Stimulated activated CD8-positive, alpha-beta memory T cell treated with anti-CD3 and anti-CD28 coated beads, Interleukin-15, amount 100 ng/mL, for 4 hours (primary cell): ENCODE measurements around the gene CSTPP1.
"Not testable (repeated sequence)": the region's sequence is repeated elsewhere in the genome, so short reads cannot be mapped to it uniquely, and the experiment has no call there.

Experiments
- DNase-seq, 2 donors: peaks; one replicate each; pipeline ENCODE4 v3.0.0-alpha.2; 2020; ENCODE audit warnings: low read depth in 2 of 2

CSTPP1 gene

GRCh38 chr11:46912526-46913150, 23.9 kb upstream of the CSTPP1 start:
- no peak for DNase-seq

DNA sequence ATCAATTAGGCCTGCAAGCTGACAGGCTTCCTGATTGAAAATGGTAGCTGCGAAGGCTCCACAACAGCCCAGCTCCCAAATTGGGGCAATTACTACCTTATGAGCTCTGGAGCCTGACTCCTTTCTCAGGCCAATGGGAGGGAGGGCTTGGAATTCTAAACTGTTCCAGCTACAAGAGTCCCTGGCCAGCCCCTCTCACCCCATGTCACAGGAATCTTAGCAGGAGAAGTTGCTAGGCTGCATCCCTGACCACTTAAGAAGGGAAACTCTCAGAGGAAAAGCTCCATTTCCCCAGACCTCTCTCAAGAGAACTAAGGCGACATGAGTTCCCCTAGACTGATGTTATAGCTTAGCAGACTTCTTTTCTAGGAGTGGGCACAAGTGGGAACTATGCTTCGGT, 23.1 kb upstream of the CSTPP1 start:
- no peak for DNase-seq

- no peak for DNase-seq
Observed at GRCh38 chr11:46914363-46914762, 22.2 kb upstream of the CSTPP1 start.

DNA sequence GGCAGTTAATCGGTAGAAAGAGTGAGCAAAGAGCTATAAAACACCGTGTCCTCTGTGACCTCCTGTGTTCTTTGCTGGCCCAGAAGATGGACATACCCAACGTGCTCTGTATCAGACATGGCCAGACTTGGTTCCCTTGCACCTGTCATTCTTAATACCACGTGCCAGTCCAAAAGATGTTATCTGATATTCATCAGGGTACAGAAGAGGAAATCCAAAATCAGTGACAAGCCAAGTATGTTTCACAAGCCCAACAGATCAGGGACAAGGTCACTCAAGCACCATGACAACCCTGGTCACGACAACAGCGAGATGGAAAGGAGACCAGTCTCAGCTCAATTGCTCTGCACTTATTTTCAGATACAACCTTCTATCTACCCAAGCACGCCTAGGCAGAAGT, 21.7 kb upstream of the CSTPP1 start:
- DNase-seq = no peak

DNA sequence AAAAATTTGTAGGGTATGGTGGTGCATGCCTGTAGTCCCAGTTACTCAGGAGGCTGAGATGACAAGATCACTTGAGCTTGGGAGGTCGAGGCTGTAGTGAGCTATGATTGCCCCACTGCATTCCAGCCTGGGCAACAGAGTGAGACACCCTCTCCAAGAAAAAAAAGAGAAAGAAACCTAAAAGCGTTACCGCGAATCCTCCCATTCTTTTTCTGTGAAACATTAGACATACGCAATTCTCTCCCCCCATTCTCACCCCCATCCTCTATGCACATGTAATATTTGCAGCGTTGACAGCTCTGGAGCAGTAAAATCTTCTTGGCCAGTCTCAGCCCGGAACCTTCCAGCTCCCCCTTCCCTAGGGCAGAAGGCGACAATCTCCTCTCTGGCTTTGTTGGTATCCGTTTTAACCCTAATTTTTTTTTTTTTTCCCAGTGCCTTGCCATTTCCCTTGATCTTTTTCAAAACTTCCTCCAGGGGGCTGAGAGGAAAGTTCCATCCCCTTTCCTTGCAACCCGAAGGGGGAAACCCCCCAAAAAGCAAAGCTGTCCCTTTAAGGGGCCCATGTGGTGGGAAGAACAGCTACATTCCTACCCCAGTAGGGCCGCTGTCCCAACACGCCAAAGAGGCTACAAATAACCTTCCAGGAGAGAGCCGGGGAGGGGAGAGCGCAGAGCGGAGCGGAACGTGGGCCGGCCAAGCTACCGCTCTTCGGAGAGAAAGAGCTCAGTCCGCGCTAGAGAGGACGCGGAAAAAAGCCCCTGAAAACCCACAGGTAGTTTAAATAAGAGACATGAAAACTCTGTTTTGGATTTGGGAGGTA, 20.1 kb upstream of the CSTPP1 start:
- DNase-seq = no peak

GRCh38 chr11:46917109-46917761, 19.3 kb upstream of the CSTPP1 start:
- no peak for DNase-seq

- no peak for DNase-seq
Observed at GRCh38 chr11:46917762-46918082, 18.8 kb upstream of the CSTPP1 start.

GRCh38 chr11:46918083-46918787, 18.3 kb upstream of the CSTPP1 start, which contains the start of gene LRP4:
TSS of gene LRP4 (minus strand) at chr11:46918550. CDS start at chr11:46918379, 171 bp downstream.
- DNase-seq = no peak

- no peak for DNase-seq
Observed at GRCh38 chr11:46918788-46919513, 17.6 kb upstream of the CSTPP1 start.

DNA sequence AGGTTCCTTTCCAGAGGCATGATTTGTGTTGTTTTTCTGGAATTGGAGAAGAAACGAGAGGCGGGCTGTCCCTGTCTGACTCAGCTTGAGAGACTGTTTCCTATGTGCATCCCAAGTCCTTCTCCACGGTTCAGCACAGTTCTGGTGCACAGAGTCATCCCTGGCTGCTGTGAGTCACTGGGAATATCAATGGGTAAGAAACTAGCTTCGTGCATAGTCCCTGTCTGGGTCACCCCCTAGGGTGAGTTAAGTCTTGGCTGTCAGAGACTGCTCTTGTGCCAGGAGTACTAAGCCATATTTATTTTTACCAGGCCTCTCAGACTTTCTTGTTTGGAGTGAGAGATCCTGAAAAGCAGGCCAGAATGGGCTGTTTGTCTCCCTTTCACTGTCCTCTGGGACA, 15.8 kb upstream of the CSTPP1 start:
- no peak for DNase-seq

DNA sequence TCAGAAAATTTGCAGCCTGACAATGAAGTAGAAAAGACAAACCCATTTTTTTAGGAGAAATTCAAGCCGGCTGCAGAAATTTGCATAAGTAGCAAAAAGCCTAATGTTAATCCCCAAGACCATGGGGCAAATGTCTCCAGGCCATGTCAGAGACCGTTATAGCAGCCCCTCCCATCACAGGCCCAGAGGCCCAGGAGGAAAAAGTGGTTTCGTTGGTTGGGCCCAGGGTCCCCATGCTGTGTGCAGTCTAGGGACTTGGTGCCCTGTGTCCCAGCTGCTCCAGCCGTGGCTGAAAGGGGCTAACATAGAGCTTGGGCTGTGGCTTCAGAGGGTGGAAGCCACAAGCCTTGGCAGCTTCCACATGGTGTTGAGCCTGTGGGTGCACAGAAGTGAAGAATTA, 8.6 kb upstream of the CSTPP1 start:
- DNase-seq = not testable (repeated sequence)

GRCh38 chr11:46928701-46929100, 7.9 kb upstream of the CSTPP1 start:
- not testable (repeated sequence) for DNase-seq

GRCh38 chr11:46930089-46930488, 6.5 kb upstream of the CSTPP1 start:
- DNase-seq = no peak

- DNase-seq = no peak
Observed at GRCh38 chr11:46942172-46942571, 5.6 kb downstream of the CSTPP1 start.

DNA sequence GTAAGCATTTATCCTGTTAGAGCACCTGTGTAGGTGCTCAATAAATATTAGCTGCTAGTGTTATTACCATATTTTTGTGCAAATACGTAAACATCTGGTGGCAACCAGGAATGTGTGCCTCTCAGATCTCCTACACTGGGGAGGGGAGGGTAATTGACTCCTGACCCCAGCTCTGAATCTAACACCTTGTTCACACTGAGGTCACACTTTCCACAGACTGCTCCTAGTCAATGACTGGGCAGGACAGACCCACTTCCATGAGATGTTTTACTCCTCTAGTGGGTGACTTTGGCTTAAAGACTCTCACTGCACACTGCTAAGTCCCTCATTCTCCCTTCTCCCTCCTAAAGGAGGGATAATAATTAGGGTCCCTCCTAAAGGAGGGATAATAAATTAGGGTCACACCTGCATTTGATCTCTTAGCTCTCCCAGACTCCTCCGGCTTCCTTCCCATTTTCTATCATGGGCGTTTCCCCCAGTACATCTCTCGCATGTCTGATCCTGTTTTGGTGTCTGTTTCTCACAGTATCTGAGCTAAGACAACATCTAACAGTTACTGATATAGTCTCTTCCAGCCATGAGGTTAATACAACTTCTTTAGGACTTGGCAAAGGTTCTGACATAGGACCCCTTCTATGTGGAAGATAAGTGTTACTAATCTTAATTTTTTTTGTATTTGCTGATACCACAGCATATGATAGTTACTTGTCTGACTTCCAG, 8.0 kb downstream of the CSTPP1 start:
- DNase-seq = no peak

GRCh38 chr11:46947399-46948077, 11.0 kb downstream of the CSTPP1 start:
- no peak for DNase-seq

DNA sequence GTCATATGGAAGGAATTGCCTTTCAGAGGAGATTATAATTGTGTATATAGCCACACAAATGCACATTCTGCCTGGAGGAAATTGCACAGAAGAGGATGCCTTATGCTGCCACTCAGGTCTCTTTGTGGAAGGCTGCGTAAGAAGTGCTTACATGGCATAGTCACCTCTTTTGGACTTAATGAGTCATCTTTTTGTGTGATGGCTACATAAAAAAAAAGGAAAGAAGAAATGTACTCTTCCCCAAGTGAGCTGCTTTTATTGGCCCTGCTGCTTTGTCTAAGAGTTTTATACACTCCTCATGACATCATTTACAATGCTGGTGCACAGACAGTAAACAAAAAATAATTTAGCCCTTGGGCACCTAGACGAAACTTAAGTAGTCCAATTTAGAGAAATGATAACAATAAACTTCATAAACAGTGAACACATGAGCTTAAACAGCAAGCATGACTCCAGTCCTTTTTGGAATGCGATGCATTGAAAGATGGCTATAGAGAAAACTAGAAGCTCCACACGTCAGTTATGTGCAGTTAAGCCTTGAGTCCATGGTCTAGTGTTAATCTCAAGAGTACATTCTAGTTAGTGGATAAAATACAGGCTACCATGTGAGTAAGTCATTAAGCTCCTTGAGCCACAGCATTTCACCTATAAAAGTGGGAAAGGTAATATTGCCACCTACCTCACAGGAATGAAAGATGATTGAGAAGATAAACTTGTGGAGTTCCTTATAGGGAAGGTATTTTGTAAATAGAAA, 12.0 kb downstream of the CSTPP1 start:
- no peak for DNase-seq

DNA sequence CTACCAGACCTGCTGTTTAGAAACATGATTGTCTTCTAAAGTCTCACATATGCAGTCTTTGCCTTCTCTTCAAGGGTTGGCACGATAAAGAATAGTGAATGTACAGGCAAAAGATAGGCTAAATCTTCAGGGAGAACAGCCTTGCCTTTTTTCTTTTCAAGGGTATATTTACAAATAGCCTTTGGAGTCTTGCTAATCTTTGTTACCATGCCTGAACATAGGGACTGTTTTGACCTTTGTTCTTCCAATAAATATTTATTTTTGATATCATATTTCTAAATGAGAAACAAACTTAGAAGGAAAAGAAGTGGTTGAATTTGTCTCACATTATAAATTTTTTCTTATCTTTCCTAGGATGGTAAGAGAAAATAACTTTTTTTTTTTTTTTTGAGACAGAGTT, 12.7 kb downstream of the CSTPP1 start:
- DNase-seq = no peak

- DNase-seq = no peak
Observed at GRCh38 chr11:46951864-46952263, 15.3 kb downstream of the CSTPP1 start.

- DNase-seq = no peak
Observed at GRCh38 chr11:46952553-46952952, 16.0 kb downstream of the CSTPP1 start.
